PC-3 (cell line): ENCODE results near the gene NGF. TPM values are rescaled to one million over a fixed set of nuclear protein-coding genes. Genes with fewer than 3 reads are reported as not detected.

Experiments used
- ATAC-seq: fragments of 200-7000 bp; cut with Tn5 transposase; 2 replicates; pipeline ENCODE4 v1.9.1; 2020; ENCODE audit warnings: mild to moderate bottlenecking, moderate library complexity
- BruUV-seq: library from RNA; stranded (reverse); fragments of 400-500 nt; replicated peaks from 2 replicates; lab custom pipeline; 2021; lab: Mats Ljungman, UMichigan
- CTCF ChIA-PET: fragments of 300-600 bp; sonication (Branson Sonifier 250); formaldehyde crosslinking; loops from one replicate; lab custom pipeline; 2022; ENCODE audit warnings: antibody characterized with exemption; lab: Charles Lee
- POLR2A ChIA-PET: fragments of 300-600 bp; sonication (Branson Sonifier 250); formaldehyde crosslinking; loops from one replicate; lab custom pipeline; 2022; ENCODE audit warnings: antibody characterized with exemption; ENCODE audit not compliant: unreplicated experiment; lab: Charles Lee
- DNase-seq: peaks from one replicate; pipeline ENCODE4 v3.0.0-alpha.2; 2015
- H2AFZ ChIP-seq: fragments of 300-600 bp; sonication (generic); 2 replicates; pipeline ENCODE4 v1.6.0; 2016; ENCODE audit warnings: antibody characterized with exemption, low read length
- H3F3A ChIP-seq: fragments of 300-600 bp; sonication (generic); one replicate; pipeline ENCODE4 v1.6.0; 2017; ENCODE audit warnings: antibody characterized with exemption, low read length, control low read depth, mild to moderate bottlenecking; ENCODE audit not compliant: unreplicated experiment
- H3K27ac ChIP-seq: fragments of 300-600 bp; sonication (generic); 2 replicates; pipeline ENCODE4 v1.5.1; 2016; ENCODE audit warnings: mild to moderate bottlenecking, low read length
- H3K27me3 ChIP-seq: fragments of 300-600 bp; sonication (generic); 2 replicates; pipeline ENCODE4 v1.6.1; 2016; ENCODE audit warnings: low read length, mixed read lengths
- H3K36me3 ChIP-seq: fragments of 300-600 bp; sonication (generic); 2 replicates; pipeline ENCODE4 v1.6.1; 2016; ENCODE audit warnings: low read depth, mixed run types, low read length, mixed read lengths
- H3K4me1 ChIP-seq: fragments of 300-600 bp; sonication (generic); 2 replicates; pipeline ENCODE4 v1.5.1; 2016; ENCODE audit warnings: low read length; ENCODE audit not compliant: insufficient read depth
- H3K4me2 ChIP-seq: fragments of 300-600 bp; sonication (generic); 2 replicates; pipeline ENCODE4 v1.6.0; 2016; ENCODE audit warnings: low read length
- H3K4me3 ChIP-seq: fragments of 300-600 bp; sonication (generic); 2 replicates; pipeline ENCODE4 v1.5.1; 2016; ENCODE audit warnings: mild to moderate bottlenecking, low read length, mixed read lengths
- H3K79me2 ChIP-seq: fragments of 300-600 bp; sonication (generic); 2 replicates; pipeline ENCODE4 v1.6.1; 2017; ENCODE audit warnings: low read length, mixed read lengths
- H3K9ac ChIP-seq: fragments of 300-600 bp; sonication (generic); 2 replicates; pipeline ENCODE4 v1.6.0; 2016; ENCODE audit warnings: mild to moderate bottlenecking, low read length
- H3K9me2 ChIP-seq: fragments of 300-600 bp; sonication (generic); replicated peaks from 2 replicates; pipeline ENCODE4 v1.6.1; 2016; ENCODE audit warnings: mixed run types, low read length, mixed read lengths
- H3K9me3 ChIP-seq: fragments of 300-600 bp; sonication (generic); 2 replicates; pipeline ENCODE4 v1.6.1; 2016; ENCODE audit warnings: low read length, mixed read lengths
- H4K20me1 ChIP-seq: fragments of 300-600 bp; sonication (generic); 2 replicates; pipeline ENCODE4 v1.6.1; 2016; ENCODE audit warnings: low read length, mixed read lengths
- EZH2 ChIP-seq: fragments of 300-600 bp; sonication (generic); IDR thresholded peaks from one replicate; pipeline ENCODE4 v1.6.1; 2017; ENCODE audit warnings: antibody characterized with exemption, mild to moderate bottlenecking, low read length; ENCODE audit not compliant: unreplicated experiment
- EZH2phosphoT487 ChIP-seq: fragments of 300-600 bp; sonication (generic); IDR thresholded peaks from 2 replicates; pipeline ENCODE4 v1.6.1; 2018; ENCODE audit warnings: mild to moderate bottlenecking, antibody characterized with exemption, low read length, borderline replicate concordance
- intact Hi-C: fragments of 100-400 bp; cut with micrococcal nuclease; formaldehyde crosslinking; loops from 2 replicates; pipeline ENCODE4 v1.9.0; 2023
- total RNA-seq: library from RNA; depleted of rRNA; stranded (reverse); fragments of >200 nt; gene quantifications from 2 replicates; pipeline ENCODE4 v1.2.3, GENCODE V29; 2014
- TF ChIP-seq, protein P1 (sequence below): fragments of 300-600 bp; sonication (generic); conservative IDR thresholded peaks from 2 replicates; pipeline ENCODE4 v1.5.1; 2017; ENCODE audit warnings: antibody characterized with exemption, low read depth, mild to moderate bottlenecking, low read length

NGF gene
- total RNA-seq, 1 experiment from 2014 or later, result 2.4 TPM

DNA sequence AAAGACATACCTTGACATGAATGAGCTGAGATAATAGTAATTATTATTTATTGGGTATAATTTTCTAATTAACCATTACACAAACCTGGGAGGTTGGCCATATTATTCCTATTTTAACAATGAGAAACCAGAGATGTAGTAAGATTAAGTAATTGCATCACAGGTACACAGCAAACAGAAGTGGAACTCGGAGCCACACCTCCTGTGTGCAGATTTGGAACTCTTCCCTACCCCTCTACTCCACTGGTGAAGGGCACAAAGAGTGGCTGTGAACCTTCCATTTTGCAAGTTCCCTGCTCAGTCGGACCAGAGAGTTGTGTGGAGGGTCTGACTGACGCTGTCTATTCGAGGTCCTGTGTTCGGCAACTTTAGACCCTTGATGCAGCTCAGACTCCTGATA lies 45.0 kb downstream of the NGF start:
- Histone ChIP-seq H3K9me2 (no peaks in the 10 kb centered on the region), H3K9ac (no peak overlapping the region), H4K20me1 (no peaks in the 10 kb centered on the region), H3F3A (no peaks in the 10 kb centered on the region), H3K36me3 (no peaks in the 10 kb centered on the region), H3K79me2 (no peaks in the 10 kb centered on the region), H3K9me3 (no peaks in the 10 kb centered on the region), H3K4me3 (no peak overlapping the region), H3K27ac (no peak overlapping the region), H3K27me3 (no peaks in the 10 kb centered on the region), H3K4me1 (no peaks in the 10 kb centered on the region), H2AFZ (no peak overlapping the region), H3K4me2 (no peak overlapping the region)
- BruUV-seq, result no TSS peak
- DNase-seq (no peak), ATAC-seq (no peak)
- TF ChIP-seq EZH2phosphoT487, result no peak
- TF ChIP-seq EZH2, result no peak
- TF ChIP-seq, protein P1, sequence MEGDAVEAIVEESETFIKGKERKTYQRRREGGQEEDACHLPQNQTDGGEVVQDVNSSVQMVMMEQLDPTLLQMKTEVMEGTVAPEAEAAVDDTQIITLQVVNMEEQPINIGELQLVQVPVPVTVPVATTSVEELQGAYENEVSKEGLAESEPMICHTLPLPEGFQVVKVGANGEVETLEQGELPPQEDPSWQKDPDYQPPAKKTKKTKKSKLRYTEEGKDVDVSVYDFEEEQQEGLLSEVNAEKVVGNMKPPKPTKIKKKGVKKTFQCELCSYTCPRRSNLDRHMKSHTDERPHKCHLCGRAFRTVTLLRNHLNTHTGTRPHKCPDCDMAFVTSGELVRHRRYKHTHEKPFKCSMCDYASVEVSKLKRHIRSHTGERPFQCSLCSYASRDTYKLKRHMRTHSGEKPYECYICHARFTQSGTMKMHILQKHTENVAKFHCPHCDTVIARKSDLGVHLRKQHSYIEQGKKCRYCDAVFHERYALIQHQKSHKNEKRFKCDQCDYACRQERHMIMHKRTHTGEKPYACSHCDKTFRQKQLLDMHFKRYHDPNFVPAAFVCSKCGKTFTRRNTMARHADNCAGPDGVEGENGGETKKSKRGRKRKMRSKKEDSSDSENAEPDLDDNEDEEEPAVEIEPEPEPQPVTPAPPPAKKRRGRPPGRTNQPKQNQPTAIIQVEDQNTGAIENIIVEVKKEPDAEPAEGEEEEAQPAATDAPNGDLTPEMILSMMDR, result no peak
- intact Hi-C loops, result no loop called here
- ChIA-PET POLR2A (no interaction called here), CTCF (no interaction called here)

DNA sequence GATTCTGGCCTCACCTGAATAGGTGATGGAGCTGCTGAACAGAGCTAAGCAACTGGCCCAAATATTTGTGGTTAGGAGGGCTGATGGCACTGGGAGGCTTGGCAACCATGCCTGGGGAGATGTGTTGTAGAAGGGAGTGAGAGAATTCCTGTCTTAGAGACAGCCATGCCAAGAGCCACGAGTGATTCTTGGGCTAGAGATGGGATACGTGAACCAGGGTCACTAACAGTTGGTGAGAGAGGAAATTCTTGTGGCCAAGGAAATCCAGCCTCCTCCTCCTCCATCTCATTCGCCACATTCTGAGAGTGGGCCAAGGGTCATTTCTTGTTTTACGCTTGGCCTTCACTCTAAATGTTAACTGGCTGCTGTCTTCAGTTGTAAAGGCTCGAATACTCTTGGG lies 46.3 kb downstream of the NGF start:
- Histone ChIP-seq H3K9ac (no peak overlapping the region), H3K36me3 (no peaks in the 10 kb centered on the region), H3K27me3 (no peaks in the 10 kb centered on the region), H3F3A (no peaks in the 10 kb centered on the region), H3K4me2 (no peak overlapping the region), H3K79me2 (no peaks in the 10 kb centered on the region), H3K9me2 (no peaks in the 10 kb centered on the region), H4K20me1 (no peaks in the 10 kb centered on the region), H3K4me3 (no peak overlapping the region), H3K4me1 (no peaks in the 10 kb centered on the region), H3K9me3 (no peaks in the 10 kb centered on the region), H3K27ac (no peak overlapping the region), H2AFZ (no peak overlapping the region)
- POLR2A ChIA-PET, result interaction anchor here (0.6 kb wide), 1 partner anchor 105 kb away, joined by 3 read pairs; no protein-coding TSS in a partner anchor
- ATAC-seq (no peak), DNase-seq (no peak)
- TF ChIP-seq EZH2, result no peak
- no peak for TF ChIP-seq EZH2phosphoT487
- TF ChIP-seq, protein P1, result no peak
- intact Hi-C loops, result no loop called here
- BruUV-seq, result no TSS peak
- CTCF ChIA-PET, result no interaction called here

DNA sequence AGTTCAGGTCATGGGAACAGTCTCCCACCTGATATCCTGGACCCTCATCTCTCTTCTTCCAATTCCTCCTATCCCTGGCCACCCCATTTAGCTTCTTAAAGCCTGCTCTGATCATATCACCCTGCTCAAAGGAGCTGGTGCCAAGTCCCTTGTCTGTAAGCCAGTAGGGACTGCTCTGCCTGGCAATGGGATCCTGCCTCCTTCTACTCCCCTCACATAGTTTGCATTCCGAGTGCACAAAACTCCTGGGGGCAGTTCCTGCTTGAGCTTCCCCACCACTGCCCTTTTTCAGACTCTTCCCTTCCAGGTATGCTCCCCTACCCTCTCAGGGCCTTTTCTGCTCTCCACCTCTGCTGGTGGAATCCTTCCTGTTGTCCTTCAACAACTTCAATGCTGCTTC lies 48.1 kb downstream of the NGF start:
- Histone ChIP-seq H3K9ac (no peak overlapping the region), H3K4me2 (no peak overlapping the region), H3K36me3 (no peaks in the 10 kb centered on the region), H3K9me3 (no peaks in the 10 kb centered on the region), H2AFZ (no peak overlapping the region), H3K27me3 (no peaks in the 10 kb centered on the region), H3K4me3 (no peak overlapping the region), H3K4me1 (no peaks in the 10 kb centered on the region), H3K79me2 (no peaks in the 10 kb centered on the region), H3K27ac (no peak overlapping the region), H3F3A (no peaks in the 10 kb centered on the region), H4K20me1 (no peaks in the 10 kb centered on the region), H3K9me2 (no peaks in the 10 kb centered on the region)
- CTCF ChIA-PET, result no interaction called here
- TF ChIP-seq EZH2phosphoT487, result no peak
- TF ChIP-seq, protein P1, result no peak
- no peak for TF ChIP-seq EZH2
- no TSS peak for BruUV-seq
- ATAC-seq, result no peak
- POLR2A ChIA-PET, result no interaction called here
- no peak for DNase-seq
- intact Hi-C loops, result no loop called here
